Diencephalon (tissue), 1 donor: ENCODE results near the gene PPFIBP2. TPM values are rescaled to one million over a fixed set of nuclear protein-coding genes. Genes with fewer than 3 reads are reported as not detected.

Experiments
- total RNA-seq: library from RNA; depleted of rRNA; stranded (reverse); fragments of >200 nt; gene quantifications from one replicate; pipeline ENCODE4 v1.2.3, GENCODE V29; 2014

PPFIBP2 gene
- total RNA-seq, result 11.1 TPM

GRCh38 chr11:7513234-7514098 lies at the start of gene PPFIBP2:
Gene PPFIBP2 (plus strand): TSS chr11:7513999. CDS start chr11:7549476, 35,477 bp downstream.

DNA sequence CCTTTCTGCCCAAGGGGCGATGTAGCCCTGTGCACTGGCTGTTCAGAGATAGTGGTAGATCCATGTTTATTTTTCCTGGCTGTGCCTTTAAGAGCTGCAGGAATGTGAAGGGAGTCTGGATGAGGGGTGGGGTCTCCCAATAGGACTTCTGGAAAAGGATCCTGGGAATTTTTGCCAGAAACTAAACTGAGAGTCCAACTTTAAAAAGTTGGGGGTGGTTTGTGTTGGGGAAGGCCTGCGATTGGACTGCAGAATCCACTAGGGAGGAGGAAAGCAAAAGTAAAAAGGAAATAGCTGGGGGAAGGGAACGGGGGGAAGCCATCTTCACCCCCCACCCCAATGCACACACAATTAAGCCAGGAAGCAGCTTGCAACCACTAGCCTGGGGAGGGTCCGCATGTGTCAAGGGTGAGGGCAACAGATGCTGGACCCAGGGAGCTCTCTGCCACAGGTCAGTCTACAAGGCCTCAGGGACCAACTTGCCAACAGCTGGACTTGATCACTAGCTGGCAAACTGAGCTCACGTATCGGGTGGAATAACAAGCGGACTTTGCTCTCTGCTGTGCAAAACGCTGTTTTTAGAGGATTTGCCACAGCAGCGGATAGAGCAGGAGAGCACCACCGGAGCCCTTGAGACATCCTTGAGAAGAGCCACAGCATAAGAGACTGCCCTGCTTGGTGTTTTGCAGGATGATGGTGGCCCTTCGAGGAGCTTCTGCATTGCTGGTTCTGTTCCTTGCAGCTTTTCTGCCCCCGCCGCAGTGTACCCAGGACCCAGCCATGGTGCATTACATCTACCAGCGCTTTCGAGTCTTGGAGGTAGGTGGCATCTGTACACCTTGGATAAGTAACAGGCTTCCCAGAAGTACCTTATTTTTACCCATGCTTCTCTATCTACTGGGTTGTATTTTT lies 28.4 kb upstream of the PPFIBP2 start, which contains the start of gene OLFML1:
Gene OLFML1 (plus strand): TSS at position 321 of the 912 bp plus-strand sequence. CDS start 370 bp downstream, at position 691.

DNA sequence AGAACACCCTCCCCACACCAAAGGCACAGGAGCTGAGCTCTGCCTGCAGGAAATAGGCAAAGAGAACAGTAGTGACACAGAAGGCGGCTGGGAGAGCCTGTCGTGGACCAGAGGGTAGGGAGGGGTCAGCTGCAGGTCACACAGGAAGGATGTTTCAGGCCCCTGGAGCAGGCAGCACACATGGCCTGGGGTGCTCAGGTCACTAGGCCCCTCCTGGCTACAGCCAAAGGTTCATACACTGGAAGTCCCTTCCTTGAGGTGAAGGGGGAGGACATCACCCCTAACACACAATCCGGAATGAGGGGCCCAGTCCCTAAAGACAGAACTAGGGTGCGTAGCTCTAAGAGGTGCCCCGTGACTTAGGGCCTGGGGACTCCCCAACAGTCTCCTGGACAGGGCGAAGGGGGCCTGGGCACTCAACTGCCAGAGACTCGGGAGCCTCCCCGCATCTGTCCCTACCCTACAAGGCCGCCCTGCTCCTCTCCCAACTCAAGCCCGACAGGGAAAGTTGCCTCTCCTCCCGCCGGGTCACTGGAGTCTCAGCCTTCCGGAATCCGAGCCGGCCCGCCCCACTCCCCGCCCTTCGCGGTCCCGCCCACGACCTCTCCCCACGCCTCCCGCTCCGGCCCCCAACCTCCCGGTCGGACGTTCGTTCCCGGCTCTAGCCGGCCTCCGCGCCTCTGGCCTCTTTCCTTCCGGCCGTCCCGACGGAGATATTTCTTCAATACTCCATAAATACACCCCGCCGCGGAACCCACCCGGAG lies 159.3 kb downstream of the PPFIBP2 start, which contains the start of gene CYB5R2:
Gene CYB5R2 (minus strand): TSS at position 541 of the 764 bp plus-strand sequence. CDS start 675 bp downstream, outside the sequence.

Other genes starting within 250 kb of the PPFIBP2 start
- 1.2 TPM for gene OLFML1, start 28.5 kb upstream of the PPFIBP2 start, total RNA-seq
- gene CYB5R2, start 159.5 kb downstream of the PPFIBP2 start, total RNA-seq, result 2.5 TPM
- gene OVCH2, start 192.5 kb downstream of the PPFIBP2 start, total RNA-seq, result not detected